Measurements from ENCODE around the gene ARGLU1.

DNA sequence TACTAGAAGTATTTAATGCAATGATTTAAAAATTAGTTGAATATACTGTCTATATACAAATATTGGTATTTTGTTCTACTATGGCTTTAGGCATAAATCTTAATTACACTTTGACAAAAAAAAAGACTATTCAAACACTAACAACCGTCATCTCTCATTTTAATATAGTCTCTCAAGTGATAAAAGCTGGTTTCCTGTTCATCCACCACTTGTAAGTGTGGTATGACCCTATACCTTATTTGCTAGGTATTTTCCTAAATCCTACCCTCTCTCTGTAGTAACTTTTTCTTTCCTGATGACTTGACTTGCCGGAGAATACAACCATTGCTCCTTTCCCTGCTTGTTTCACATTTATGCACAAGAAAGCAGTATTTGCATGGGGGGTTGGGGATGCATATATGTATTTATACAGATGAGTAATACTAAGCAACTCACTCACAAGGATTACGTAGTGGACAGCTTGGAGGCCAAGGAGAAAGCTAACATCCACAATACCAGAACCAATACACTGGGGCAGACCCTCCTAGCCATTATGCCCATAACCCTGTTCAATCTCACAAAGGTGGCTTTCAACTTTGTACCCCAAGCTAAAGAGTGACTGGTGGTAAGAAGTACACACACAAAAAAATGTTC is 19.8 kb downstream of the ARGLU1 start:
- TF ChIP-seq POLR2A (IDR thresholded peaks at IDR 0.05) (no peak), EP300 (IDR thresholded peaks at IDR 0.05) (no peak), POLR2AphosphoS5 (IDR thresholded peaks at IDR 0.05) (no peak)
- TF ChIP-seq, protein P1, sequence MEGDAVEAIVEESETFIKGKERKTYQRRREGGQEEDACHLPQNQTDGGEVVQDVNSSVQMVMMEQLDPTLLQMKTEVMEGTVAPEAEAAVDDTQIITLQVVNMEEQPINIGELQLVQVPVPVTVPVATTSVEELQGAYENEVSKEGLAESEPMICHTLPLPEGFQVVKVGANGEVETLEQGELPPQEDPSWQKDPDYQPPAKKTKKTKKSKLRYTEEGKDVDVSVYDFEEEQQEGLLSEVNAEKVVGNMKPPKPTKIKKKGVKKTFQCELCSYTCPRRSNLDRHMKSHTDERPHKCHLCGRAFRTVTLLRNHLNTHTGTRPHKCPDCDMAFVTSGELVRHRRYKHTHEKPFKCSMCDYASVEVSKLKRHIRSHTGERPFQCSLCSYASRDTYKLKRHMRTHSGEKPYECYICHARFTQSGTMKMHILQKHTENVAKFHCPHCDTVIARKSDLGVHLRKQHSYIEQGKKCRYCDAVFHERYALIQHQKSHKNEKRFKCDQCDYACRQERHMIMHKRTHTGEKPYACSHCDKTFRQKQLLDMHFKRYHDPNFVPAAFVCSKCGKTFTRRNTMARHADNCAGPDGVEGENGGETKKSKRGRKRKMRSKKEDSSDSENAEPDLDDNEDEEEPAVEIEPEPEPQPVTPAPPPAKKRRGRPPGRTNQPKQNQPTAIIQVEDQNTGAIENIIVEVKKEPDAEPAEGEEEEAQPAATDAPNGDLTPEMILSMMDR (IDR thresholded peaks at IDR 0.05) = no peak

All from suprapubic skin (tissue), 4 donors.